GM12892 (cell line): ENCODE data around the gene HLA-DMA.

Experiments used
- POLR2A ChIP-seq: IDR thresholded peaks from 2 replicates; pipeline ENCODE4 v1.6.1; 2011; ENCODE audit warnings: low read depth, low read length, control low read depth
- POLR2AphosphoS5 ChIP-seq: IDR thresholded peaks from 2 replicates; pipeline ENCODE4 v1.6.1; 2011; ENCODE audit warnings: low read depth, low read length, control low read depth

DNA sequence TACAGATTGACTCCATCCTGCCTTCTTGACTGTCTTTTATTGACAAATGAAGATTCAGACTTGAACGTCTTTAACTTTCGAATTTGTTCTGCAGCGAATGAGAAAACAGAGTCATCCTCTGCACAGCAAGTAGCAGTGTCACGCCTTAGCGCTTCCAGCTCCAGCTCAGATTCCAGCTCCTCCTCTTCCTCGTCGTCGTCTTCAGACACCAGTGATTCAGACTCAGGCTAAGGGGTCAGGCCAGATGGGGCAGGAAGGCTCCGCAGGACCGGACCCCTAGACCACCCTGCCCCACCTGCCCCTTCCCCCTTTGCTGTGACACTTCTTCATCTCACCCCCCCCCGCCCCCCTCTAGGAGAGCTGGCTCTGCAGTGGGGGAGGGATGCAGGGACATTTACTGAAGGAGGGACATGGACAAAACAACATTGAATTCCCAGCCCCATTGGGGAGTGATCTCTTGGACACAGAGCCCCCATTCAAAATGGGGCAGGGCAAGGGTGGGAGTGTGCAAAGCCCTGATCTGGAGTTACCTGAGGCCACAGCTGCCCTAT is 27.7 kb upstream of the HLA-DMA start:
- TF ChIP-seq POLR2AphosphoS5: peak; percentile 67
- peak; percentile 65 for TF ChIP-seq POLR2A
